RKO (cell line): ENCODE data around the gene TMEM178A.
"Not testable (repeated sequence)": the region's sequence is repeated elsewhere in the genome, so short reads cannot be mapped to it uniquely, and the experiment has no call there.

Source experiments
- DNase-seq: peaks from one replicate; pipeline ENCODE4 v3.0.0-alpha.2; 2016; ENCODE audit warnings: low spot score

TMEM178A gene

GRCh38 chr2:39648580-39648979, 17.1 kb upstream of the TMEM178A start:
- no peak for DNase-seq

GRCh38 chr2:39649511-39649910, 16.2 kb upstream of the TMEM178A start:
- DNase-seq: no peak

DNA sequence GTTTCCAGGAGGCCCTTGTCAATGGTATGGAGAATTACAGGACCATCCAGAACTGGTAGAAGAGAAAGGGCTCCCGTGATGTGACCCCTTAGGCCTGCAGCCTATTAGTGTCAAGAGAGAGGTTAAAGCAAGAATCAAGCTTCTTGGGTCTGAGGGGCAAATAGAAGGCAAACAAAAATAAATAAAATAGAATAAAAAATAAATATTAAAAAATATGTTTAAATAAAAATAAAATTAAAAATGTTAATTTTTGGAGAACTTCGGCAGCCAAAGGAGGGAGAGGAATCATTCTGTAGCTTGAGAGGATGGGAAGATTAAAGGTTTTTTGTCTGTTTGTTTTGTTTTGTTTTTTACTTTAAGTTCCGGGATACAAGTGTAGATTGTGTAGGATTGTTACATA, 15.2 kb upstream of the TMEM178A start:
- no peak for DNase-seq

DNA sequence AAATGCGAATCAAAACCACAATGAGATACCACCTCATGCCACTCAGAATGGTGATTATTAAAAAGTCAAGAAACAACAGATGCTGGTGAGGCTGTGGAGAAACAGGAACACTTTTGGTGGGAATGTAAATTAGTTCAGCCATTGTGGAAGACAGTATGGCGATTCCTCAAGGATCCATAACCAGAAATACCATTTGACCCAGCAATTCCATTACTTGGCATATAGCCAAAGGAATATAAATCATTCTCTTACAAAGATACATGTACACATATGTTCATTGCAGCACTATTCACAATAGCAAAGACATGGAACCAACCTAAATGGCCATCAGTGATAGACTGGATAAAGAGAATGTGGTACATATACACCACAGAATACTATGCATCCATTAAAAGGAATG, 9.5 kb upstream of the TMEM178A start:
- not testable (repeated sequence) for DNase-seq

GRCh38 chr2:39657287-39657937, 8.3 kb upstream of the TMEM178A start:
- DNase-seq: no peak

- no peak for DNase-seq
Observed at GRCh38 chr2:39658371-39658770, 7.3 kb upstream of the TMEM178A start.

- DNase-seq: no peak
Observed at GRCh38 chr2:39659765-39660611, 5.7 kb upstream of the TMEM178A start.

DNA sequence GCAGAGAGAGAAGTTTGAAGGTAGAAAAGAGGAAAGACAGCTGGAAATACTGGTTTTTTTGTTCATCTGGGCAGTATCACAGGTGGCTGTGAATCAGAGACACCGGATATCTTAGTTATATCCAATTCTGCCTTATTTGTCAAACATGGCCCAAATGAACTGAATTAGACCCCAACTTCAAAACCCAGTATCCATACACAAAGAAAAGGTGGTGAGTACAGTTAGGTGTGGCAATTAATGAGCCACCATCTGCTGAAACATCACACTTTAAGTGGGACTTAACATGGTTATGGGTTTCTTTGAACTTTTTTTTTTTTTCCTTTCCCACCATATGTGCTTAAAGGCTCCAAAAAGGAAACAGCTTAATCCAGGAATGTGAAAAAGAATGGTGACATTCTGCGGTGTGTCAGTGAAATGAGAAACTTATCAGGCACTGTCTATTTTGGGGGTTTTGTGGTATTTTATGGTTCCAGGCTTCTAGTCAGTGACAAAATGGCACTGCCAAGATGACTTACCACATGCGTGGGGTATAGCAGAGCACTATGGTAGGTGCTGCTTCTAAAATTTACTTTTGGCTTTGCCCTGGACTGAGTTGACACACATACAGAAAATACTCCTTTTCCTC, 5.0 kb upstream of the TMEM178A start:
- DNase-seq: no peak

GRCh38 chr2:39661826-39662225, 3.9 kb upstream of the TMEM178A start:
- no peak for DNase-seq

DNA sequence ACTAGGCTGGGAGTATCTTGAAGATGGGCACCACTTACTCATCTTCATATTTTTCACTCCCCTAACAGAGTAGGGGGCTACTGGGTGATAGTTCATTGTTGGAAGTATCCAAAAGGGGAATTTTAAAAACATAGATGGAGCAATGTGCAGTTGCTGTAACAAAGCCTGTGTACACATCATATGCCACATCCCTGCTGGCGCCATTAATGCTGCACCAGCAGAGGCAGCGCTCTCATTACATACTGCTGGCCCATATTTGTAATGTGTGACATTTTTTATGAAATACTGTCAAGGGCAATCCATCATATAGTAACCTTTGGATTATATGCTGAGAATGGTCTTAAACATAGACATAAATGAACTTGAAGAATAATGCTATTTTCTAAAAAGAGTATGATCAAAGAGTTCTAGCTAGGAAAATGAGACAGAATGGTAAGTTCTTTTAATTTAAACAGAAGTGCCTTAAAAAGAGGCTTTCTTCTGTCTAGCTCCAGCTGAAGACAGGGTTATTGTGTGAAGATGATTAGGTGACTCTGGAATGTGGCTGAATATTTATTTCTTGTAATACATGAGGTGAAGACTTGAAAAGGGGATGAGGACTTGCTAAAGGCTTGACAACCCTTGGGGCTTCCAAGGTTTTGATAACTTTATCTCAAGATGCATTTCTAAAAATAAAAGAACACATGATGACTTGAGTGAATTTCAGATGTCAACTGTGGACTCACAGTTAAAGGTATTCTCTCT, 2.4 kb upstream of the TMEM178A start:
- DNase-seq: no peak

- no peak for DNase-seq
Observed at GRCh38 chr2:39664232-39664887, 1.4 kb upstream of the TMEM178A start.

DNA sequence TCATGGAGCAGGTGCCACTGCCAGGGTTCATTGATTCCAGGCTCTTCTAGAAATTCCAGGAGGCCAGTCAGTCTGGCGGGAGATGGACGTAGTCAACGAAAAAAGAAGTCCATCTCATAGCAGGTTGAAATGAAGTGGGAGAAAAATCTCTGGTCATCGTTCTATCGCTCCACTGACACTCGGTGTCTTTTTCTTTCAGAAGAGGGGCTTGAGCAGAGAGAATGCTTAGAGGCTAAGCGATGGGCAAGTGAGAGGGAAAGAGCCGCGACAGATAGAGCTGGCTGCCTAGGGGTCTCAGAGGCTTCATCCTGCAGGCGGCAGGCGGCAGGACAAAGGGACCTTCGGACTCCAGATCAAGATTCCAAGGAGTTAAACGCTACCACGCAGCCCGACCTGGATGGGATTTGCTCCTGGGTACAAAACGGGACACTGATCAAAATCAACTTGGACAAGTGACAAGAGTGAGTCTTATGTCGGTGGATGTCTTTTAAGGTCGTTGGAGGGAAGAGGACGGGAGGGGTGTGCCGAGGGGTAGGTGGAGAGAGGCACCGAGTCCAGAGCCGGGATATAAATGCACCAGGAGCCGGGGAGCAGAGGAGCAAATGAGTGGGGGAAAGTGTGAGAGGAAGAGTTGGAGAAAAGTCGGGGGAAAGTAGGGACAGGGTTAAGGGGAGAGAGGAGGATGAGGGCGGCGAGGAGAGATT, 677 bp upstream of the TMEM178A start:
- DNase-seq: no peak

GRCh38 chr2:39666491-39667101, 879 bp downstream of the TMEM178A start:
- DNase-seq: no peak

GRCh38 chr2:39667104-39667885, 1.6 kb downstream of the TMEM178A start:
- no peak for DNase-seq

GRCh38 chr2:39667886-39668276, 2.2 kb downstream of the TMEM178A start:
- DNase-seq: no peak

GRCh38 chr2:39668576-39669080, 2.9 kb downstream of the TMEM178A start:
- DNase-seq: no peak

- no peak for DNase-seq
Observed at GRCh38 chr2:39671604-39672003, 5.9 kb downstream of the TMEM178A start.

- DNase-seq: no peak
Observed at GRCh38 chr2:39673018-39673417, 7.3 kb downstream of the TMEM178A start.

DNA sequence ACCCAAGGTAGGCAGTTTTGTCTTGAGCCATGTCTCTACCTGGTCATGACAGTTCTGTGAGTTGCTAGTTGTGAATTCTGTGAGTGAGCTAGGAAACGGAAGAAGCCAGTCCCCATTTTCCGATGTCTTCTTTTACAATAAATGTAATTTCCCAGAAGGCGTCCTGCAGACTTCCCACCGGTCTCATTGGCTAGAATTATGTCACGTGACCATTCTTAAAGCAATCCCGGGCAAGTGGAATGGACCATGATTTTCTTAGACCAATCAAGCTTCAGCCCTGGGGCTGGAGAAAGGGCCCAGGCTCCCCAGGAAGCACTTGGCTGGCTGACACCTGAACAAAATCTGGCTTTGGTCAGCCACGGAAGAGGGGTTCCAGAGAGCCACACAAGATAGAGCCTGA, 10.6 kb downstream of the TMEM178A start:
- DNase-seq: no peak

- no peak for DNase-seq
Observed at GRCh38 chr2:39678170-39678569, 12.5 kb downstream of the TMEM178A start.
